Measurements from ENCODE around the gene CNNM1. TPM values are rescaled to one million over a fixed set of nuclear protein-coding genes. Genes with fewer than 3 reads are reported as not detected.
A peak's percentile ranks its signal among the peaks of the same experiment; 100 is the strongest.

Gene CNNM1
- total RNA-seq, 1 donor from 2014 or later: 0.56 TPM

DNA sequence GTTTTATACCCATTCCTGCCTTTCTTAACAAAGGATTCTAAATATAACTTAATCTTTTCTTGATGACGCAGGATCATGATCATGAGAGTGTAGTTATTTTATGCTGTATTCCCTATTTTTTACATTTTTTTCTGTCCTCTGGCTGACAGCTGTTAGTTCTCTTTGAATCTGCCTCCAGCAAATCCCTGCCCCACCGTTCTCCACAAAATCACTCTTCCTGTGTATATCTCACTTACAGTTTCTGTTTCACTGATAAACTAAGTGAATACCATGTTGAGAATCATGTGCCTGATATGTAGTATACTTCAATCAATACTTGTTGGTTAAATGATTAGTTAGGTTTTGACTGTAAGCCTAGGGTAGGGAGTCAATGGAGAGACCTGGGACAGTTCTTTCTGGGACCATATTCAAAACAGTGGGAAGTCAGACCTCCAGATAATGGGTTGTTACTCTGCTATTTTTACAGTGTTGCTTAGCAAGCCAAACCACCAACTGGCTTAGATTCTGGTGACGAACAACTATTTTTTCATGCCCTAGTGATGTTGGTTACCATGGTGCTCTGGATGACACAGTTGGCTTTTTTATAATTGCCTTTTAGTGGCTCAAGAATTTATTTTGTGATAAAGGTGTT lies 12.8 kb downstream of the CNNM1 start:
- H3K4me3 Mint-ChIP-seq: no peak overlapping the region
- Histone ChIP-seq H3K27ac (no peak overlapping the region), H3K4me2 (peak overlapping the region; percentile 10), H3F3A (ENCODE audit: low read depth) (no peaks in the 10 kb centered on the region), H2AFZ (replicated peaks) (no peak overlapping the region), H4K20me1 (ENCODE audit: low read depth) (no peaks in the 10 kb centered on the region), H3K27me3 (no peaks in the 10 kb centered on the region), H3K9me3 (ENCODE audit: low read depth) (no peaks in the 10 kb centered on the region), H3K36me3 (no peaks in the 10 kb centered on the region), H3K9ac (no peak overlapping the region), H3K4me3 (no peak overlapping the region), H3K79me2 (ENCODE audit: low read depth) (no peaks in the 10 kb centered on the region), H3K4me1 (peaks cover 12% of the 10 kb centered on the region)
- H3K27ac Mint-ChIP-seq: peak overlapping the region; percentile 12
- no peaks in the 10 kb centered on the region for H3K36me3 Mint-ChIP-seq
- peaks cover 26% of the 10 kb centered on the region for H3K4me1 Mint-ChIP-seq
- TF ChIP-seq EZH2 (IDR thresholded peaks at IDR 0.05) (no peak), EZH2phosphoT487 (IDR thresholded peaks at IDR 0.05) (no peak)
- TF ChIP-seq, protein P1, sequence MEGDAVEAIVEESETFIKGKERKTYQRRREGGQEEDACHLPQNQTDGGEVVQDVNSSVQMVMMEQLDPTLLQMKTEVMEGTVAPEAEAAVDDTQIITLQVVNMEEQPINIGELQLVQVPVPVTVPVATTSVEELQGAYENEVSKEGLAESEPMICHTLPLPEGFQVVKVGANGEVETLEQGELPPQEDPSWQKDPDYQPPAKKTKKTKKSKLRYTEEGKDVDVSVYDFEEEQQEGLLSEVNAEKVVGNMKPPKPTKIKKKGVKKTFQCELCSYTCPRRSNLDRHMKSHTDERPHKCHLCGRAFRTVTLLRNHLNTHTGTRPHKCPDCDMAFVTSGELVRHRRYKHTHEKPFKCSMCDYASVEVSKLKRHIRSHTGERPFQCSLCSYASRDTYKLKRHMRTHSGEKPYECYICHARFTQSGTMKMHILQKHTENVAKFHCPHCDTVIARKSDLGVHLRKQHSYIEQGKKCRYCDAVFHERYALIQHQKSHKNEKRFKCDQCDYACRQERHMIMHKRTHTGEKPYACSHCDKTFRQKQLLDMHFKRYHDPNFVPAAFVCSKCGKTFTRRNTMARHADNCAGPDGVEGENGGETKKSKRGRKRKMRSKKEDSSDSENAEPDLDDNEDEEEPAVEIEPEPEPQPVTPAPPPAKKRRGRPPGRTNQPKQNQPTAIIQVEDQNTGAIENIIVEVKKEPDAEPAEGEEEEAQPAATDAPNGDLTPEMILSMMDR (IDR thresholded peaks at IDR 0.05): no peak
- H3K27me3 Mint-ChIP-seq (ENCODE audit: insufficient read depth, low read depth): peaks cover 3% of the 10 kb centered on the region
- H3K9me3 Mint-ChIP-seq: no peaks in the 10 kb centered on the region
- DNase-seq (ENCODE audit: low spot score): no peak

DNA sequence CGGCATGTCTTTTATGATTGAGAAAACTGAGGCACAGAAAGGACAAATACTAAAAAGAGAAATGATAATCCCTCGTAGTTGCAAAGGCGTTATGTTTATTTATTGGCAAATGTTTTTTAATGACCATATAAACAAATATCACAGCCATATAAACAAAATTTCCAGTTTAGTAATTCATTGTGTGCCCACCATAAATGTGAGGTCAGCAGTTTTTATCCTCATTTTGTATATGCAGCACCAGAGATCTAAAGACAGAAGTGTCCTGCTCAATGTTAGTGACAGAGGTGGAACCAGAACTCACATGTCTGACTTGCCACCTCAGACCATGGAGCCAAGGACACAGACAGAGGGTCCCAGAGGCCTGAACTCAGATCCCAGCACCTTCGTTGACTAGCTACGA lies 14.1 kb downstream of the CNNM1 start:
- DNase-seq (ENCODE audit: low spot score): no peak
- peaks cover 20% of the 10 kb centered on the region for H3K4me1 Mint-ChIP-seq
- H3K79me2 ChIP-seq (ENCODE audit: low read depth): no peaks in the 10 kb centered on the region
- H3K27me3 Mint-ChIP-seq (ENCODE audit: insufficient read depth, low read depth): peaks cover 3% of the 10 kb centered on the region
- TF ChIP-seq EZH2 (IDR thresholded peaks at IDR 0.05) (no peak), EZH2phosphoT487 (IDR thresholded peaks at IDR 0.05) (no peak)
- TF ChIP-seq, protein P1 (IDR thresholded peaks at IDR 0.05): no peak
- no peaks in the 10 kb centered on the region for H3K9me3 Mint-ChIP-seq
- no peaks in the 10 kb centered on the region for H3K36me3 ChIP-seq
- no peaks in the 10 kb centered on the region for H4K20me1 ChIP-seq (ENCODE audit: low read depth)
- H3K4me1 ChIP-seq: peaks cover 12% of the 10 kb centered on the region
- no peaks in the 10 kb centered on the region for H3K36me3 Mint-ChIP-seq
- no peak overlapping the region for H3K4me3 ChIP-seq
- no peak overlapping the region for H3K4me2 ChIP-seq
- H3F3A ChIP-seq (ENCODE audit: low read depth): no peaks in the 10 kb centered on the region
- no peak overlapping the region for H3K4me3 Mint-ChIP-seq
- no peaks in the 10 kb centered on the region for H3K9me3 ChIP-seq (ENCODE audit: low read depth)
- no peak overlapping the region for H3K9ac ChIP-seq
- no peaks in the 10 kb centered on the region for H3K27me3 ChIP-seq
- H3K27ac Mint-ChIP-seq: no peak overlapping the region
- no peak overlapping the region for H2AFZ ChIP-seq (replicated peaks)
- H3K27ac ChIP-seq: no peak overlapping the region

DNA sequence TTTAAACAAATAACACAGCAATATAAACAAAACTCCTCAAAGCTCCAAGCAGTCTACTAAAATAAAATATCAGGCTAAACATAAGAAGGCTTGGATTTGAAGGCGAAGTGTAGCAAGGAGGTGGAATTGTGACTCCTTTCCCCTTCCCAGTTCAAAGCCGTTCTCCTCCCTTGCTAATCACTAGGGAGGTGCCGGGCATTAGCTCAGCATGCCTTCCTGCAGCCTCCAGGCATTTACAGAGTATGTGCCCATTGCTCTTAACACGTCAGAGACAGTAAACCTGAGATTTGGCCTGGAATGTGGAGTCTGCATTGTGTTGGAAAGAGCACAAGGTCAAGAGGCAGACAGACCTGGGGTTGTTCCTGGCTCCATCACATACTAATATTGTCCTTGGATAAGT lies 15.6 kb downstream of the CNNM1 start:
- Histone ChIP-seq H3K4me1 (peaks cover 12% of the 10 kb centered on the region), H3K27me3 (no peaks in the 10 kb centered on the region), H3K4me3 (no peak overlapping the region), H3K9ac (no peak overlapping the region), H3K79me2 (ENCODE audit: low read depth) (no peaks in the 10 kb centered on the region), H3K36me3 (no peaks in the 10 kb centered on the region), H3K9me3 (ENCODE audit: low read depth) (no peaks in the 10 kb centered on the region), H2AFZ (replicated peaks) (no peak overlapping the region), H4K20me1 (ENCODE audit: low read depth) (no peaks in the 10 kb centered on the region), H3K4me2 (no peak overlapping the region), H3K27ac (no peak overlapping the region), H3F3A (ENCODE audit: low read depth) (no peaks in the 10 kb centered on the region)
- Mint-ChIP-seq H3K9me3 (no peaks in the 10 kb centered on the region), H3K27me3 (ENCODE audit: insufficient read depth, low read depth) (peaks cover 4% of the 10 kb centered on the region), H3K36me3 (no peaks in the 10 kb centered on the region), H3K4me1 (peaks cover 20% of the 10 kb centered on the region), H3K27ac (no peak overlapping the region), H3K4me3 (no peak overlapping the region)
- DNase-seq (ENCODE audit: low spot score): no peak
- no peak for TF ChIP-seq EZH2 (IDR thresholded peaks at IDR 0.05)
- TF ChIP-seq, protein P1 (IDR thresholded peaks at IDR 0.05): no peak
- TF ChIP-seq EZH2phosphoT487 (IDR thresholded peaks at IDR 0.05): no peak

All from neural progenitor cell (in vitro differentiated cells).